ENCODE data around the gene PSMD3. TPM values are rescaled to one million over a fixed set of nuclear protein-coding genes. Genes with fewer than 3 reads are reported as not detected.

PSMD3 gene
- total RNA-seq = 100 to 1,000 TPM; 137 to 253 (median 220) TPM
- polyA plus RNA-seq = 100 to 1,000 TPM; 168 to 392 (median 234) TPM
- long read RNA-seq, donor 1, transcript PSMD3-201 (12 exons, 2,158 nt) = major isoform, 115 of 164 reads
- long read RNA-seq, donor 1, partial matches to known transcripts = 16 of 164 reads
- long read RNA-seq, donor 1, other reads (novel, unspliced or antisense) = 33 of 164 reads
- long read RNA-seq, donor 2, transcript PSMD3-201 (12 exons, 2,158 nt) = major isoform, 333 of 429 reads
- long read RNA-seq, donor 2, partial matches to known transcripts = 61 of 429 reads
- long read RNA-seq, donor 2, other reads (novel, unspliced or antisense) = 35 of 429 reads

DNA sequence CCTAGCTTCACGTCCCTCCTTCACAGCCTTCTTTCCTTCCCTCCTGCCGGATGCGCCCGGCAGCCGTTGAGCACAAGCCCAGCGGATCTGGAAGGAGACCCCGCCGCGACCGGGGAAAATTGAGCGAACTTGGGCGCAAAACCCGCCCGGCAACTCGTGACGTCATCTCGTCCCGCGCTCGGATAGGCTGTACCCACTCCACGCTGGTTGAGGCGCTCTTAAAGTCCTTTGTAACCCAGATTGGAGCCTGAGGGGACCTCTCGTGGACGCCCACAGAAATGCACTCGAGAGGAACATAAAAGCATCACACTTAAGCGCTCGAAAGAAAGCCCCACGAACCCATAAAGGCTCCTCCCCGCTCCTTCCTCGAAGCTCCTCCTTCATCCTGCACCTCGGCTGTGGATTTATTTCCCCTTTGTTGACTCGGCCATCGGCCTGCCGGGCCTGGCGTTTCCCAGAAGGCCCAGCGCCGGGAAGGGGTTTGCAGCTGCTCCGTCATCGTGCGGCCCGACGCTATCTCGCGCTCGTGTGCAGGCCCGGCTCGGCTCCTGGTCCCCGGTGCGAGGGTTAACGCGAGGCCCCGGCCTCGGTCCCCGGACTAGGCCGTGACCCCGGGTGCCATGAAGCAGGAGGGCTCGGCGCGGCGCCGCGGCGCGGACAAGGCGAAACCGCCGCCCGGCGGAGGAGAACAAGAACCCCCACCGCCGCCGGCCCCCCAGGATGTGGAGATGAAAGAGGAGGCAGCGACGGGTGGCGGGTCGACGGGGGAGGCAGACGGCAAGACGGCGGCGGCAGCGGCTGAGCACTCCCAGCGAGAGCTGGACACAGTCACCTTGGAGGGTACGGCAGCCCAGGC, at the start of gene PSMD3:
TSS of gene PSMD3 (plus strand) at position 457 of the 856 bp plus-strand sequence. CDS start at position 621, 164 bp downstream.
- TF ChIP-seq, protein P1, sequence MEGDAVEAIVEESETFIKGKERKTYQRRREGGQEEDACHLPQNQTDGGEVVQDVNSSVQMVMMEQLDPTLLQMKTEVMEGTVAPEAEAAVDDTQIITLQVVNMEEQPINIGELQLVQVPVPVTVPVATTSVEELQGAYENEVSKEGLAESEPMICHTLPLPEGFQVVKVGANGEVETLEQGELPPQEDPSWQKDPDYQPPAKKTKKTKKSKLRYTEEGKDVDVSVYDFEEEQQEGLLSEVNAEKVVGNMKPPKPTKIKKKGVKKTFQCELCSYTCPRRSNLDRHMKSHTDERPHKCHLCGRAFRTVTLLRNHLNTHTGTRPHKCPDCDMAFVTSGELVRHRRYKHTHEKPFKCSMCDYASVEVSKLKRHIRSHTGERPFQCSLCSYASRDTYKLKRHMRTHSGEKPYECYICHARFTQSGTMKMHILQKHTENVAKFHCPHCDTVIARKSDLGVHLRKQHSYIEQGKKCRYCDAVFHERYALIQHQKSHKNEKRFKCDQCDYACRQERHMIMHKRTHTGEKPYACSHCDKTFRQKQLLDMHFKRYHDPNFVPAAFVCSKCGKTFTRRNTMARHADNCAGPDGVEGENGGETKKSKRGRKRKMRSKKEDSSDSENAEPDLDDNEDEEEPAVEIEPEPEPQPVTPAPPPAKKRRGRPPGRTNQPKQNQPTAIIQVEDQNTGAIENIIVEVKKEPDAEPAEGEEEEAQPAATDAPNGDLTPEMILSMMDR (IDR thresholded peaks at IDR 0.05) = peak; percentile 74
- peak; percentile 93 to 95 (median 94) for ATAC-seq
- peak; percentile 98 for DNase-seq
- Histone ChIP-seq H3K36me3 (ENCODE audit: insufficient read depth in 1 of 2, low read depth in 1 of 2) (peaks cover 0 to 26% of the 10 kb centered on the region in 2 donors), H3K4me1 (peaks cover 17% of the 10 kb centered on the region), H3K4me3 (peak within 1 kb of the TSS; percentile 77), H3K27ac (peak within 1 kb of the TSS; percentile 90), H3K9me3 (no peaks in the 10 kb centered on the region), H3K27me3 (ENCODE audit: insufficient read depth in 3 of 3, low read length in 2 of 3) (peaks cover 0 to 3% (median 2%) of the 10 kb centered on the region in 3 donors)
- intact Hi-C loops (cut with DNase I) = no loop called here
- 0 to 1% (median 0%) methylated on average over 66 to 84 of the region's 84 CpGs for WGBS, 3 donors

DNA sequence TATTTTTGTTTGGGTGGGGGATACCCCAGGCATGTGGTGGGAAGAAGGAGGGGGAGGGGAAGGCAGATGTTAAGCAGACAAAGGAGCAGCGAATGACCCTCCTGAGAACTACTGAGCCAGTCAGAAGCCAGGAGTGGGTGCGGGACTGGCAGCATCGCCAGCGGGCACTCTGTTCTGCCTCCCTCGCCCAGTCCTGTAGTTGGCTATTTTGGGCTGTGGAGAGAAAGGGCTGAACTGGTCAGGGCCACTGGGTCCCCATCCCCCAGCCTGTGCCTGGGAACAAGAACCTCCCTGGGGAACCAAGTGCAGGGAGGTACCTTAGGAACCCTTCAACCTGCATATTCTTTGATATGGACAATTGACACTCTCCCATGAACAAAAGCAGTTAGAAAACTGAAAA, 46.7 kb upstream of the PSMD3 start:
- Histone ChIP-seq H3K4me1 (peaks cover 25% of the 10 kb centered on the region), H3K27ac (peak overlapping the region; percentile 61), H3K9me3 (no peaks in the 10 kb centered on the region), H3K4me3 (no peak overlapping the region), H3K27me3 (ENCODE audit: insufficient read depth in 3 of 3, low read length in 2 of 3) (no peaks in the 10 kb centered on the region), H3K36me3 (ENCODE audit: insufficient read depth in 1 of 2, low read depth in 1 of 2) (no peaks in the 10 kb centered on the region)
- ATAC-seq = peak; percentile 48 to 67 (median 56)
- TF ChIP-seq, protein P1 (IDR thresholded peaks at IDR 0.05) = no peak
- intact Hi-C loops (cut with DNase I) = no loop called here
- whole genome bisulfite sequencing, 3 donors = 32 to 59% (median 33%) methylated on average over 5 of the region's 5 CpGs
- peak in 1 of 2 donors; percentile 61 for DNase-seq

DNA sequence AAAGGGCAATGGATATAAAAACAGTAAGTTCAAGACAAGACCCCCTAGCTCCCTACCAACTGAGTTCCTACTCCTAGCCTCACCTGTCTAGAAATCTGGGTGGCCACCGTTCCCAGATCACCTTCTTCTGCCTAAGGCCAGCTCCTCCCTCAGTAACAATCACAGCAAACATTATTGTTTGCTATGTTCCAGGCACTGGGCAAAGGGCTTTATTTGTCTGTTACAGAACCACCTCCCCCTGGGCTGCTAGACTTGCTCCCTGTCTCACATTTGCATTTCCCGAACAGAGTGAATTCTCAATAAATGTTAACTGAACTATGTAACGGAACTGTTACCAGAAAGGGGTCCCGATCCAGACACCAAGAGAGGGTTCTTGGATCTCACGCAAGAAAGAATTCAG, 46.3 kb upstream of the PSMD3 start:
- Histone ChIP-seq H3K27ac (peak overlapping the region; percentile 61), H3K4me1 (peaks cover 22% of the 10 kb centered on the region), H3K36me3 (ENCODE audit: insufficient read depth in 1 of 2, low read depth in 1 of 2) (no peaks in the 10 kb centered on the region), H3K4me3 (no peak overlapping the region), H3K27me3 (ENCODE audit: insufficient read depth in 3 of 3, low read length in 2 of 3) (no peaks in the 10 kb centered on the region), H3K9me3 (no peaks in the 10 kb centered on the region)
- TF ChIP-seq, protein P1 (IDR thresholded peaks at IDR 0.05) = no peak
- WGBS, 3 donors = 71 to 85% (median 79%) methylated on average over 5 of the region's 5 CpGs
- intact Hi-C loops (cut with DNase I) = no loop called here
- ATAC-seq (no peak), DNase-seq (no peak)

DNA sequence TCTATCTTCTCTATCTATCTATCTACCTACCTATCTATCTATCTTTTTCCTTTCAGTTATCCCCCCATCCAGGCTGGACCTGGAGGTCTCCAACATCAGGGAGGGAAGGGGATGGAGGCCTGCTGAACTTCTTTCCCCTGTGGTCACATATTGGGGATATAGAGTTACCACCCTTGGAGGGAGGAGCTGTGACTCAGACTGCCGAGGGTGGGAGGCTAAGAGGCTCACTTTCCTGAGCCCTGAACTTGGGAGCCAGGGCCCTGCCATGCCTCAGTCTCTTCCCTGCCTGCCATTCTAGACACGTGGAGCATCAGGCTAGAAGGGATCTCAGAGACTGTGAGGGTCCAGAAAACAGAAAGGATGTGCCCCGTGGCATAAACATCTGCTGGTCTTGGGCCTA, 44.7 kb upstream of the PSMD3 start:
- no peak for DNase-seq
- Histone ChIP-seq H3K9me3 (no peaks in the 10 kb centered on the region), H3K36me3 (ENCODE audit: insufficient read depth in 1 of 2, low read depth in 1 of 2) (no peaks in the 10 kb centered on the region), H3K27ac (no peak overlapping the region), H3K4me1 (peaks cover 12% of the 10 kb centered on the region), H3K4me3 (no peak overlapping the region), H3K27me3 (ENCODE audit: insufficient read depth in 3 of 3, low read length in 2 of 3) (no peaks in the 10 kb centered on the region)
- intact Hi-C loops (cut with DNase I) = no loop called here
- TF ChIP-seq, protein P1 (IDR thresholded peaks at IDR 0.05) = no peak
- peak; percentile 44 to 60 (median 53) for ATAC-seq
- WGBS, 3 donors = 49 to 55% (median 51%) methylated on average over 3 of the region's 3 CpGs
